HG02852 (cell line): ENCODE results near the gene TICAM2.
"Not testable (repeated sequence)": the region's sequence is repeated elsewhere in the genome, so short reads cannot be mapped to it uniquely, and the experiment has no call there.

ENCODE experiments used
- ATAC-seq: cut with Tn5 transposase; IDR thresholded peaks from one replicate; pipeline ENCODE4 v1.9.1; 2021; ENCODE audit warnings: mild to moderate bottlenecking, moderate library complexity; ENCODE audit not compliant: unreplicated experiment

TICAM2 gene, protein sequence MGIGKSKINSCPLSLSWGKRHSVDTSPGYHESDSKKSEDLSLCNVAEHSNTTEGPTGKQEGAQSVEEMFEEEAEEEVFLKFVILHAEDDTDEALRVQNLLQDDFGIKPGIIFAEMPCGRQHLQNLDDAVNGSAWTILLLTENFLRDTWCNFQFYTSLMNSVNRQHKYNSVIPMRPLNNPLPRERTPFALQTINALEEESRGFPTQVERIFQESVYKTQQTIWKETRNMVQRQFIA

DNA sequence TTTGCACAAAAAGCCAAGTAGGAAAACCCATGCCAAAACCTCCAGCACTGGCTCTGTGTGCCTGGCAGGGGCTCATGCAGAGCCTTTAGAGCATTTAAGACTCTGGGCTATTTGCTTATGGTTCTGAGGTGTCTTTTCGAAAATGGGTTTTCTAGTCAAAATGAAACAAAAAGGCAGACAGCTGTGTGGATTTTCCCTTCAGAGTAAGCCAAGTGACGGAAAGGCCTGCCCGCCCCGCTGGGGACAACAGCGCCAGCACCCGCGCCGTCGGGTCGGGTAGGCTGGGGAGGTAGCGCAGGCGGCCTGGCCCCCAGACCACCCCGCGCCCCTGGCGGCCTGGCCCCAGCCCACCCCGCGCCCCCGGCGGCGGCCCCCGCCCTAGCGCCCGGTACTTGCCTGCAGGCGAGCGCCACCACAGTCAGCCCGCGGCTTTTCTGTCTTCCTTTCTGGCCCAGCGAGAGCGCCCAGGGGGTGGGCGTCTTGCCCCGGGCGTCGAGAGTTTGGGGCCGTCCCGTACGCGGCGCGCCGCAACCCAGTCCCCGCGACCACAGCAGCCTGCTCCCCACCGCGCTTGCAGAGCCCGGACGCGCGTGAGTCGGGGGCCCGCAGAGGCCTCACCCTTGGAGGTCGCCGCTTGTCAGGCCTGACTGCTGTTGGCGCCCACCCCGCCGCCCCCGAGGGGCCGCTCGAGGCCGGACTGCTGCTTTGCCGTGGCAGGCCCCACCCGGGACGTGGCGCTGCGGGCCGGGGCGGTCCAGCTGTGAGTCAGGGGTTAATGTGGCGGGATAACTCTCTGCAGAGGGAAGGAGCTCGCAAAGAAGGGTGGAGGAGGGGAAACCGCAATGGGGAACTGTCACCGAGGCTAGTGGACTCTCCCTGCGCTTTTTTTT lies at the start of gene TICAM2:
TICAM2 (minus strand) TSS at position 779 of the 890 bp plus-strand sequence. CDS start 21,223 bp downstream, outside the sequence.
- peak; percentile 76 for ATAC-seq

- no peak for ATAC-seq
Observed at GRCh38 chr5:115649541-115649940, 47.3 kb upstream of the TICAM2 start.

- no peak for ATAC-seq
Observed at GRCh38 chr5:115648056-115648455, 45.8 kb upstream of the TICAM2 start.

DNA sequence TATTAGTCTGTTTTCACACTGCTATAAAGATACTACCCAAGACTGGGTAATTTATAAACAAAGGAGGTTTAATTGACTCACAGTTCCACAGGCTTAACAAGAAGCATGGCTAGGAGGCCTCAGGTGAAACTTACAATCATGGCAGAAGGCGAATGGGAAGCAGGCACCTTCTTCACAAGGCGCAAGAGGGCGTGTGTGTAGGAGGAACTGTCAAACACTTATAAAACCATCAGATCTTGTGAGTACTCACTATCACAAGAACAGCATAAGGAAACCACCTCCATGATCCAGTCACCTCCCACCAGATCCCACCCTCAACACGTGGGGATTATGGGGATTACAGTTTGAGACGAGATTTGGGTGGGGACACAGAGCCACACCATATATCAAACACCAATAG lies 43.1 kb upstream of the TICAM2 start:
- not testable (repeated sequence) for ATAC-seq

DNA sequence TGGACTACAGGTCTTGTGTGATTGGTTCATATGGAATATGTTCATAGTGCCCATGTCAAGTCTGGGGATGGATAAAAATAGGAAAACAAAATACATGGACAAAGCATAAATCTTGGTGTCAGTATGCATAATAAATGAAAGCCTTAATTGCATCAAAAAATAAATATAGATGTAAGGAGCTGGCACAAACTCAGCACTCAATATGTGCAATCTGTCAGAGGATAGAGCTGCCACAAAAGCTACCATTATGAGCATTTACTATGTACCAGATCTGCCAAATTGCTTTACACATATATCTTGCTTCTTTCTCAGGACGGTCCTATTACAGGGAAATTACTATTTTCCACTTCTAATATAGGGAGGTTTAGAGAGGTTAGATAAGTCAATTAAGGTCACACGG lies 41.8 kb upstream of the TICAM2 start:
- ATAC-seq, result no peak

DNA sequence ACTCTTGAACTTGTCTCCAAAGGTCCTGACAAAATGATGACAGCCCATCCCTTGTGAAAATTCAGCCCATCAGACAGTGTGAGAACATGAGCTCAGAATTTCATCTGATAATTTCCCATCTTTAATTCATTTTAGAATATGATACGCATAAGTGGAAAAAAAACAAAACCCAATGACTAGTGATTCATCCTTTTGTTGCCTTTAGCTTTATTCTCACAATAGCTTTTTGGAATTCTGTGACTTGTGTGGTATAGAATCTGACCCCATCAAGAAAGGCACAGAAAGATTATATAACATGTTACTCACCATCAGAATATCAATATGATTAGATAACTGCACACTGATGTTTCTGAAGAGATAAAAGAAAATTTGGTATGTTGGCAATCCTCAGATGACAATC lies 39.7 kb upstream of the TICAM2 start:
- no peak for ATAC-seq

DNA sequence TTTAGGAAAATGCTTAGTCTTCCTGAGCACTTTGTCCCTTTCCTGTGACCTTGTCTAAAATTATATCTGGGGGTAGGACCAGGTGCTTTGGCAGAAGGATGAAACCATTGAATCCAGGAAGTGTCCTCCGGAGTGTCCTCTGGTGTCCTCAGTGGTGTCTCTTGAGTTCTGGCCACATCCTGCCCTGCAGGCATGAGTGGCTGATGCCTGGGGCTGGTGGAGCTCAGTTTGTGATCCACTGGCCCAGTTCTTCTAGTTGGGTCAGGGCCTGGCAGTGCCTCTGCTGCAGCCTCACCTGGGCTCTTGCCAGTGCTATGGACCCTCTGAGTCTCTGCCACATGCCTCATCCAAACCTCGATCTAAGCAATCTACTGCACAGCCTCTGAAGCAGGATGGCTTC lies 38.0 kb upstream of the TICAM2 start:
- no peak for ATAC-seq

DNA sequence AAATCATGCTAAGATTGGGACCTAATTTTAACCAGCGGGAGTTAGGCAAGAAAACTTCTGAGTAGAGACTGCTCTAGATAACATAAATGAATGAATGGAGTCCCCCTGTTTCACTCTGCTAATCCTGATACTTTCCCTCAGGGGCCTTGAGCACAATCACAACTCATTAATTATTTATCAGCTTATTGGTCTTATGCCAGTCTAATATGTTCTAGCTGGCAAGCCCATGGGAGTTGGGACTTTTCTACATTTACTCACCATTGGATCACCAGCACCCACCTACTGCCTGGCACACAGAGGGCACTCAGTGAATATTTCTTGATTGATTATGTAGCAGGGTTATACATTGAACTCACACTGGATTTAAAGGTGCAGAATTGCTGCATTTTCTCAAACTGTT lies 37.1 kb upstream of the TICAM2 start:
- no peak for ATAC-seq

DNA sequence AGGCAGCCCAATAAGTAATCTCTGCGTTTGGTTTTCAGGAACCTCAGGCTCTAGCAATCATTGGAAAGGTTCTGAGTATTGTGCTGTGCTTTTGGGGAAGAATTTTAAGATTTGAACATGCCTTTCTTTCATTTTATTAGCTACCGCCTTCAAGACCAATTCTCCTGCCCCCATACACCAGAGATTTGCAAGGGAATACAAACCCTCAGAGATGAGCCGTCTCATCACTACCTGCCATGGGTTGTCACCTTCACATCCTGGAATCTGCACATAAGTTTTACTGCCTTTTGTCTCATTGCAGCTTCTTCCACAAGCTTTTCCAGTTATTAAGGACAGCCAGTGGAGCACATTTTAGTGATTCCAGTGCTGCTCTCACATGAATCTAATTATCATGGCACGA lies 35.2 kb upstream of the TICAM2 start:
- no peak for ATAC-seq

- no peak for ATAC-seq
Observed at GRCh38 chr5:115636008-115636407, 33.7 kb upstream of the TICAM2 start.

DNA sequence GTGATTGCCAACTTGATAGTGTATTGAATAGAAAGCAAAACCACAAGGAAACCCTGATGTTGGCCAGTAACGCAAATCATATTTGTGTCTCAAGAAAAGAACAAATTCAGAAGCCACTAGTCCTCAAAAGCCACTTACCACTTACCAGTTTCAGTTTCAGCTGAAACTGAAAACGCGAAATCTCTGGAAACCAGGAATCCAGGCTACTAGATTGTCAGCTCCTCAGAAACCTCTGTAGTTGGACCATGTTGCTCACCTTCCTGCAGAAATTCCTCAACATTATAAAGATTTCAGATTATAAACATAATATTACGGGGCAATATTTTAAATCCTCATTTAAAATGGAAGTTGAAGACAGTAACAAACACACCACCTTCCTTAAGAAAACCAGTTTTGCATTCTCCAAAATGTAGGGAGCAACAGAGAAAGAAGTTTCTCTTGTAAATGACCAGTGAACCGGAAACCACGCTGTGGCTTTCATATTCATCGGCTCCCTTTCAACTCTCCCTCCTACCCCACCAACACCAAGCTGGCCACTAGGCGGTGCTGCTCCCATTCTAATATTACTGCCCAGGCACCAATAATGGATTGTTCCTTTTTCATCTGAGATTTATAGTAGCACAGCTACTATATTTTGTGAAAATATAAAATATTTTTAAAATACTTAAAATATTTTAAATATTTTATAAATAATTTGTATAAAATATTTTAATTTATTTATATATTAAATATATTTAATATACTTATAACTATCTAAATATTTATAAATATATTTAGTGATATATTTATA lies 32.3 kb upstream of the TICAM2 start:
- peak; percentile 66 for ATAC-seq

DNA sequence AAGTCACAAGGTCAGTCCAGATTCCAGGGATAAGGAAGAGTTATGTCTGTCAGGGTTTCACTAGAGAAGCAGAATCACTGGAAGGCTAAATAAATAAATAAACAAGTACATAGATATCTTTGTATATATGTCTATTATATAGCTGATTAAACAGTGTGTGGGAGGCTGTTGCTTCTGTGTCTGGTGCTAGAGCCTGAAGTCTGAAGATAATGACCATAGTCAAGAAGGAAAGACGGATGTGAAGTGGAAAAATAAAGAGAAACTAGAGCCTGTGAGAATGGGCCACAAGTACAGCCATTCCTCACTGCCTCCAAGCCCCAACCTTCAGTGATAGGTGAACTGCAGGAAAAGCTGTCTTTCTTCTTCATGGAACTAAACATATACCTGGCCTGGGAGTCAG lies 27.6 kb upstream of the TICAM2 start:
- ATAC-seq, result no peak

- no peak for ATAC-seq
Observed at GRCh38 chr5:115627295-115627865, 25.1 kb upstream of the TICAM2 start.

- peak; percentile 28 for ATAC-seq
Observed at GRCh38 chr5:115626445-115626823, 24.2 kb upstream of the TICAM2 start.

DNA sequence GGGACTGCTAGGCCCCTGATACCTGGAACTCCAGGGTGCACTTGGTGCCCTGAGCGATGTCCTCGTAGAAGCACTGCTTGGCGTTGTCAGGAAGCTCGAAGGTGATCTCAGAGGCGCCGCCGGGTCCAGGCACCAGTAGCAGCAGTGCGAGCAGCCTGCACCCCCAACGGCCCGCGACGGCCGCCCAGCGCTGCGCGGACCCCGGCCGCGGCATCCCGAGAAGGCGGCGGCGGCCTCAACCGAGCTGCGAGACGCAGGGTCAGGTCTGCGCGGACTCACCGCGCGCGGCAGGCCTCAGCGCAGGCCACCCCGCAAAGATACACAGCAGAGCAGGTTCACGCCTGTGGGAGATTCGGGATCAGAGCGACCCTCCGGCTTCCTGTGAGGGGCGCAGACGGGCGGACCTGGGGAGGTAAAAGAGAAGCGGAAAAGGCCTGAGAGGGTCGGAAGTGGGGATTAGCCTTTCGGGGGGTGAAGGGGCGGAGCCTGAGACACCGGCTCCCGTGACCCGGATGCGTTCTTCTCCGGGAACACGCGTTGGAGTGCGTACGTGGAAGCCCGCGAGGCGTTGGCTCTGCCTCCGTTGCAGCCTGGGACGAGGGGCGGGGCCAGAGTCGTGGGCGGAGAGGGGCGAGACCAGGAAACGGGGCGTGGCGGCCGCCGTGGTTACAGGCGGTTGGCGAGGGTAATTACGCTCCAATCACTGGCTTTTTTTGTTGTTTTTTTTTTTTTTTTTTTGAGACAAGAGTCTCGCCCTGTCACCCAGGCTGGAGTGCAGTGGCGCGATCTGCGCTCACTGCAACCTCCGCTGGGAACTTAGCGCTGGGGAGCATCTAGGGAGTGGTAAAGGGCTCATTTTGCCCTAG lies 23.5 kb upstream of the TICAM2 start, which contains the start of gene TMED7:
TMED7 (minus strand) TSS at position 458 of the 866 bp plus-strand sequence; CDS start at position 214, 244 bp downstream.
- peak; percentile 87 for ATAC-seq

- ATAC-seq, result no peak
Observed at GRCh38 chr5:115624994-115625393, 22.7 kb upstream of the TICAM2 start.

DNA sequence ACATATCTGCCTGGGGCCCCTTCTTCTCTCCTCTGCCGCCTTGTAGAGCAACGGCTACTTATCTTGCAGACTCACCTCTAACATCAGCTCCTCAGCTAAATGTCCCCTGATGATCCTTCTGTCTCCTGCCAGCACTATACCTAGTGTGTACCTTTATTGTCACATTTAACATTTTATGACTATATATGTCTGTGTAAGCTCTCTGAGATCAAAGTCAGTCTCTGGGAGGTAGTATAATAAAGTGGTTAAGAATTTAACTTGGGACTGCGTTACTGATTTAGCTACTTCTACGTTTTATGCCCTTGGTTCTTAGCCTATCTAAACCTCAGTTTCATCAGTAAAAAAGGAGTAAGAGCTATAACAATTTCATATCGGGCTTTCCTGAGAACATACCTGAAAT lies 21.4 kb upstream of the TICAM2 start:
- ATAC-seq, result no peak

DNA sequence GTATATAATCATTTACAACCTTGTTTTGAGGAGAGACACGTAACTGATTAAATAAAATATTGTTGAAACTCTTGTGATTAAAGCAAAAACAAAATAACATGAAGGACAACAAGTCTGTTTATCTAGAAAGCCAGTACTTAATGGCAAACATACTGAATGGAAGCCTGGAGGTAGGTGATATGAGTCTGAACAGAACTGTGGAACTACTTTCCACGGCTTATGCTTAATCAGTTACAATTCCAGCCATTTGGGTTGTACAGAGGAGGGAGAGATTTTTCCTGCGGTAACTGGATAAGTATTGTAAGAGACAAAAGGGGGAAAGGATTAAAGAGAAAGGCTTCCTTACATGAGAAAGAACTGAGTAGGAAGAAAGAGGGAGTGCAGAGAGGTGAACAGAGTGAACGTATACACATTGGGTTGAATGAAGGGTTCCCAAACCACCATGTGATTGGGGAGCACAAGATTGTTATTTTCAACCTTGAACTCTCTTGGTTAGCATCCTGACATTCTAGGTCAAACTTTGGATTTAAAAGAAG lies 19.2 kb upstream of the TICAM2 start:
- no peak for ATAC-seq

DNA sequence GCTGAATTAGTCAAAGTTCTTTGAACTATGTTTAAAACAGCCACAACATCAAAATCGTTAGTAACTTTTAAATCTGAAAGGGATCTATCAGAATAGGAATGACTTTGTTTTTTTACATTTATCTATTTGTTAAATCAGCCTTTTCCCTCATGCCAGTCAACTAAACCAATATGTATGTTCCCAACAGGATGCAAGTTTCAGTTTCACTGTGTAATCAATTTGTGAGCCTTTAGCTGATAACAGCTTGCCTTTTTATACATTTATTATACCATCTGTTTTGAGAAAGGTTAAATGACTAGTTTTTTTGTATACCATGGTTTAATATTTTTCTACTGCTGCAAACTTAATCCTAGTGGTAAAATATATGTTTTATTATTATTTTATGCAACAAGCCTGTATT lies 14.6 kb upstream of the TICAM2 start:
- no peak for ATAC-seq

DNA sequence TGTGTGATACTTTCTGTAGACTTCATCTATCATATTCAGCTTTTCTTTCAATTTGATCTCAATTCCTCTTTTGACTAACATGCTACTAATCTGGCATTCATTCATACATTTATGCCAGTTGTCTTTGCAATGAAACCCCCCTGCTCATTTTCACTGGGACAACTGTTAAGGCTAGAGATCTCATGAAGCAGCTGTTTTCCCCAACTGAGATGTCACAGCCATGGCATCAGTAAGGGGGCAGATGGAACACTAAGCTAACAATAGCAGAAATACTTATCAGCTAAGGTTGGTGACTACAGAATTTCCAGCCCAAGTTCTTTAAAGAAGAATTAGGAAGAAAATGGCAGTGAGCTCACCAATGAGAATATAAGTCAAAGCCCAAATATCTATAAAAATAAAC lies 14.2 kb upstream of the TICAM2 start:
- no peak for ATAC-seq
